NCI-H2029 (cell line): Measurements from ENCODE around the gene IFNA7.
"Not testable (repeated sequence)": the region's sequence is repeated elsewhere in the genome, so short reads cannot be mapped to it uniquely, and the experiment has no call there.

Source experiments
- DNase-seq: peaks from one replicate; lab custom pipeline; 2025; lab: John Stamatoyannopoulos, UW

The IFNA7 gene

GRCh38 chr9:21182810-21183736 is 18.9 kb downstream of the IFNA7 start:
- not testable (repeated sequence) for DNase-seq

- no peak for DNase-seq
Measured at GRCh38 chr9:21174671-21175070, 27.3 kb downstream of the IFNA7 start.

- no peak for DNase-seq
Measured at GRCh38 chr9:21172156-21172555, 29.8 kb downstream of the IFNA7 start.

GRCh38 chr9:21171351-21171750 is 30.7 kb downstream of the IFNA7 start:
- DNase-seq: no peak

GRCh38 chr9:21166560-21166959 is 35.4 kb downstream of the IFNA7 start, which contains the start of gene IFNA21:
Gene IFNA21 (minus strand): TSS chr9:21166660. CDS start chr9:21166612, 48 bp downstream.
- DNase-seq: not testable (repeated sequence)

GRCh38 chr9:21165516-21165915 is 36.5 kb downstream of the IFNA7 start:
- DNase-seq: no peak

GRCh38 chr9:21160178-21160577 is 41.8 kb downstream of the IFNA7 start:
- no peak for DNase-seq

GRCh38 chr9:21155501-21155900 is 46.5 kb downstream of the IFNA7 start:
- DNase-seq: no peak

- DNase-seq: no peak
Measured at GRCh38 chr9:21154018-21154608, 47.9 kb downstream of the IFNA7 start.

GRCh38 chr9:21153336-21154017 is 48.5 kb downstream of the IFNA7 start:
- DNase-seq: no peak
